GF-D8 (cell line): ENCODE results near the gene DPP10.

Source experiments
- DNase-seq: peaks from one replicate; lab custom pipeline; 2025; lab: John Stamatoyannopoulos, UW

DPP10 gene

DNA sequence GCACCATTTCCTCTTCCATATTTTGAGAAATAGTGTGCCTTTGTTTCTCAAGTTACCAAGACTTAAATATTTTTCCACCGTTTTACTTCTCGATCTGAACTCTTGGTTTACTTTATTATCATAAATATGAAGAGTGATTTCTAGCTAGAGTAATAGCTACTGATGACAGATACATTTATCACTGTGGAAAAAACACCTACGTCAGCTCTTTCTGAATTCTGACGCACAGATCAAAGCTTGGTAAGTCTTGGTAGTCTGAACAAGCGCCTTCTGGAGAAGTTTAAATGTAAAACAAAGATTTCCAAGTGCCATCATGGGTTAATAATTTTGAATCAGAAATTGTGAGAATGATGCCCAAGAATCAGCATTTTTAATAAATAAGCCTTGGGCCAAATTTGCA lies 367.7 kb downstream of the DPP10 start:
- DNase-seq: no peak

DNA sequence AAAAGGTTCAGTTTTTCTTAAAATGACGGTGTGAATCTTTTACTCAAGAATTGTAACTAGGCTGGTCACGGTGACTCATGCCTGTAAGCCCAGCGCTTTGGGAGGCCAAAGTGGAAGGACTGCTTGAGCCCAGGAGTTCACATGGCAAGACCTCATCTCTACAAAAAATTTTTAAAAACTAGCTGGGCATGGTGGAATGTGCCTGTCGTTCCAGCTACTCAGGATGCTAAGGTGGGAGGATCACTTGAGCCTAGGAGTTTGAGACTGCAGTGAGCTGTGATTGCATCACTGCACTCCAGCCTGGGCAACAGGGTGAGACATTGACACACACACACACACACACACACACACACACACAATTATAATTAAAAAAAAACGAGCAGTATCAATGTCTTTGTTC lies 369.8 kb downstream of the DPP10 start:
- DNase-seq: no peak

GRCh38 chr2:114814355-114814754 lies 371.9 kb downstream of the DPP10 start:
- DNase-seq: no peak

- no peak for DNase-seq
Measured at GRCh38 chr2:114821055-114821454, 378.6 kb downstream of the DPP10 start.

- no peak for DNase-seq
Measured at GRCh38 chr2:114843963-114844362, 401.5 kb downstream of the DPP10 start.

- no peak for DNase-seq
Measured at GRCh38 chr2:114857196-114857595, 414.8 kb downstream of the DPP10 start.

DNA sequence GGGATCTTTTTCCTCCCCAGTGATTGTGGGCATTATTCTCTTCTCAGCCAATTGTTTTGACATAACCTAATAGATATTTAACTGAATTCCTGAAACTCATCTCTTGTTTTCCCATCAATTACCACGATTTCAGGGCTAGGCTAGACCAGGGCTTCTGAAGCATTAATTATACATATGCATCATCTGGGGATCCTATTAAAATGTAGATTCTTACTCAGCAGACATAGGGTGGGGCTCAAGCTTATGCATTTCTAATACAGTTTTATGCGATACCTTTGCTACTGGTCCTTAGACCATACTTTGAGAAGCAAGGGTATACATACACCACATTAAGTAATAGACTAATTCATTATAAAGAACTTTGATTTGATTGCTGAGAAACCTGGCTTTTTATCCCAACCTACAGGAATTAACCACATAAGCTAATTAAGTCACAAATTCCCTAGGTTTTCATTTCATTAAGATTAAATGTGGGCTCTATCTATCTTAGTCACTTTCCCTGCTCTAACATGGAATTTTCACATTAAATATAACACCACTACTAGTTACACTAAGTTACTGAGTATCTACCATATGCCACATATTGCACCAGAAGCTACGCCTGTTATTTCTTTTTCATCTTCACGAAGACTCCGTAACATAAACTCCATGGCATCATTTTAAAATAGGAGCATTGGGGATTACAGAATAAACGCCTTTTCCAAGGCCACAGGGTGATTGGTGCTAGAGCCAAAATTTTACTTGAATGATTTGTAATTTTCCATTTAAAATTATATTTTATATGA lies 417.5 kb downstream of the DPP10 start:
- DNase-seq: no peak

- no peak for DNase-seq
Measured at GRCh38 chr2:114862243-114862642, 419.8 kb downstream of the DPP10 start.

DNA sequence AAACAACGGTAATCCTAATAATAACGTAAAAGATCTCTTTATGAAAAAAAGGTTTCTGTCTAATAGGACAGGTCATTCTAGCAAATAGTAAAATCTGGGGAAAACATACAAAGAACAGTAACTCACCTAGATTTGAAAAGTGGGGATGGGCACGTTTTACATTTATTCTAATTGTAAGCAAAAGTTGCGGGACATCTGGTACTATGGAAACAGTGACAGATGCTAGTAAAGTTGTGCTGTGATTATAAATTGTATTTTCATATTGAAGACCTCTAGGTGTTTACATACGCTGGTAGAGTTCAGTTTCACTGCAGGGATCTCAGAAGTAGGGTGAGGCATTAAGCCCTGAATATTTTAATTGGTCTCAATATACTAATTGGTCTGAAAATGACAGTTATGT lies 422.5 kb downstream of the DPP10 start:
- DNase-seq: no peak

DNA sequence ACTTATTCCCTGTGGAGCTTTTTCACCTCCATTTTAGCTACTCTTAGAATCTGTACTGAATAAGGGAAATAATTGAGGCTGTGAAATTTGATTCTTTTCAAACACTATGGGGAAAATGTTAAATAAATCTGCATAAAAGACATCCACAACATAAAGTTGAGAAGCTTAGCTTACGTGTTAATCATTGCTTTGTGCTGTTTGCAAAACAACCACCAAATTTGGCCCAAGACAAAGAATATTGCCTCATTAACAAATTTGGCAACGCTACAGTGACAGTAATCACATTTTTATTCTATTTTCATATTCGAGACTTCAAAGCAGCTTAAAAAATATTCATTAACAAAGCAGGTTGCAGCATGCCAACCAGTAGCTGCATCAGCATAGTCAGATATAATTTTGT lies 437.6 kb downstream of the DPP10 start:
- no peak for DNase-seq

DNA sequence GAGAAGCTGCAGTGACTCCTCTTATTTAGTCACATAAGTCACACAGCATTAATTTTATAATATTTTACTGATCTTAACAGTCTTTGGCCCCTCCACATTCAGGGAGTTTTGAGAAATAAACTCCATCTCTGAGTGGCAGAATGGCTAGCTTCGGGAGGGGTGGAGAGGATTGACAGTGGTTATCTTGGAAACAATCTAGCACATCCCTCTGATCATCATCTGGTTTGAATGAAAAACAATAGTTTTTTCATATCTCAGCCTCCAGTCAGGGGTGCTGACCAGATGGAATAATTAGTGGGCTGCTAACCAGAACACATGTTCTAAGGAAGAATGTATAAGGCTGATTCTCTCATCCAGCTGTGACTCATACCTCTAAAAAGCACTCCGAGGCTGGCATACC lies 477.5 kb downstream of the DPP10 start:
- no peak for DNase-seq

DNA sequence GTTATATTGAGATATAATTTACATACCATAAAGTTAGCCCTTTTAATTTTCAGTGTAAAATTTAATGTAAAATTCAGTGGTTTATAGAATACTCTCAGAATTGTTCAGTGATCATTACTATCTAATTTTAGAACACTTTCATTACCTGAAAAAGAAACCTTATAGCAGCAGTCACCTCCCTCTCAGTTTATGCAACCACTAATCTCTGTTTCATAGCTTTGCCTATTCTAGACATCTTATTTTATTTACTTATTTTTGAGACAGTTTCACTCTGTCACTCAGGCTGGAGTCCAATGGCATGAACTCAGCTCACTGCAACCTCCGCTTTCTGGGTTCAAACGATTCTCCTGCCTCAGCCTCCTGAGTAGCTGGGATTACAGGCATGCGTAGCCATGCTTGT lies 479.6 kb downstream of the DPP10 start:
- DNase-seq: no peak

DNA sequence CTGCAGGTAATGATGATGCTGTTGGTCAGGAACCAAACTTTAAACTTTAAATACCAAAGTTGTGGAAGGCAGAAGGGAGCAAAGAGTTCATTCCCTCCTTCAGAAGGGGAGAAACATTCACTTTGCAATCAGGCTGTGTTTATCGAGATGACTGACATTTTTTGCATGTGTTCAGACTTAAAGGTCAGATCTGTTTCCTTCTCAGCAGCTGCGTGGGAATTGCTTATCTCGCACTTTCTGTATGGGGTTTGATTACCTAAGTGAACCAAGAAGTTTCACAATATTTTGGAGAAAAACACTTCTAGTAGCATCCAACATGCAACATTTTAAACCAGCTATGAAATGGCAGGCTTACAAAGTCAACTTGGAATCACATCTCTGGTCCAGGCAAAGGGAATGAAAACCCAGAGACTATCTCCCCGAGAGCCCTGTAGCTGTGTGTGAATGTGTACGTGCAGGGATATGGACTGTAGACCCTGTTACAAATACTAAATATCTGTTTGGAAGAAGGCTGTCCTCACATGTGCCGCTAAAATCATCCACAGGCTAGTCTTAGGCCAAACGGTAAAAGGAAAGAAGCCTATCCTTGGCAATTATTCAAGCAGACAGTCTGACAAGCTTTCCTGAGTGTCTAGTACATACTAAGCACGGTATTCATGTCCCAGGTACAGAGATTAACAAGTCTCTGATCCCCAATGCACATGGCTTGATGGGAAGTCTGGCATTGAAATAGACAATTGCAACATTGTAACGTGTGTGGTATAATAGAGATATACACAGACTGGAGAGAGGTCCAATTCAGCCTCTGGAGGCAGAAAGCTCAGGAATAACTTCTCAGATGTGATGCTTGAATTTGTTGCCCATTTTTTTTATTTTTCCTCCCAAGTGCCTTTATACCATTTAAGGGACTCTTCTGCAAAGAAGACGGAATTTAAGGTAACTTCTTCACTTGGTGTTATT lies 483.1 kb downstream of the DPP10 start:
- DNase-seq: no peak

DNA sequence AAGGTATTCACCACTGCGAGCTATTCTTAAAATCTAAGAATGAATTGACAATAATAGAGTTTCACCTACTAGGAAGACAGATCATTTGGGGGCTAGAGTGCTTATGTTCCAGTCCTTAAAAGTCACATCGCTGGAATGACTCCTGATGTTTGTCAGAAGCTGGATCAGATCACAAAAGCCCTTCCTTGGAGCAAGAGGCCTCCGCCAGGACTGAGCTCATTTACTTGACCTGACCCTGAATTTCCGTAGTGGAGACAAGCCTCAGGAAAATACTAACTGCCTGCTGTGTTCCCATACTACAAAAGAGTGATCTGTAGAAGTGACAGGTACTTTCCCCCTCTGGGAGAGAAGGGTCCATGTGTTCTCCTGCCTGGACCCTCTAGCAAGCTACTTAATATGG lies 483.9 kb downstream of the DPP10 start:
- DNase-seq: no peak

- DNase-seq: no peak
Measured at GRCh38 chr2:114929225-114929624, 486.8 kb downstream of the DPP10 start.

DNA sequence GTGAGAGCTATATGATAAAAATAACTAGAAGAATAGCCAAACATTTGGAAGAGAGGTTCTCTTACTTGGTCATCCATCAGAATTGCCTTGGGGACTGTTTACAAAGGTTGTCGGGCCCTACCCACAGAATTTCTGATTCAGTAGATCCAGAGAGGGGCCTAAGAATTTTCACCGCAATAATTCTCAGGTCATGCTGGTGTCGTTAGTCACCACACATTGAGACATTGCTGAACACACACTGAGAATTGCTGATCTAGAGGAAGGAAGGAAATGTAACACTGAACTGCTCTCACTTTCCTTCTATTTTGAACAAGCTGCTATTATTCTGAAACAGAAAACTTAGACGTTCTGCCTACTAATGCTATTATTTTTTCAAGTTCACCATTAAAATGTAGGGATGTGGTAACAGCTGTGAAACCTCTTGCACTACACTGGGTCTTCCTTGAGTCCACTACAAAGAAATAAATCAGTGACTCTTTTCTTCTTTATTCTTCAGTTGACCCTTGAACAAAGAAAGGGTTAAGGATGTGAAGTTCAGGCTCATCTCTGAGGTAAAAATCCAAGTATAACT lies 491.3 kb downstream of the DPP10 start:
- DNase-seq: no peak

DNA sequence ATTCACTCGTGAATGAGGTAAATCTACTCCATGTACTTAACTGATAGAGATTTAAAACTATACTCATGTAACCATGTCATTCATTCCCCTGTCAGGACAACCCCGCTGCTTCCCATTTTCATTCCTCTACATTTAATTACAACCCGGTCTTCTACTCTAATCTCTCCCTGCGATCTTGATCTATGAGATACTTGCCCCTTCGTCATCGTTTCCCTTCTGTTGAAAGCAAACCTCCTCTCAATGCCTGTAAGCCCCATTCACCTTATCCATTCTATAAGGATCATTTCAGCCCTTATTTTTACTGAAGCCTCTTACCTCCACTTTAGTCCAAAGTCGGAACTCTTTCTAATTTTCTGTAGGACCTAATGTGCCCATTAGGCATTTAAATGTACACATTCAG lies 492.6 kb downstream of the DPP10 start:
- no peak for DNase-seq

GRCh38 chr2:114937366-114937930 lies 495.0 kb downstream of the DPP10 start:
- DNase-seq: no peak

DNA sequence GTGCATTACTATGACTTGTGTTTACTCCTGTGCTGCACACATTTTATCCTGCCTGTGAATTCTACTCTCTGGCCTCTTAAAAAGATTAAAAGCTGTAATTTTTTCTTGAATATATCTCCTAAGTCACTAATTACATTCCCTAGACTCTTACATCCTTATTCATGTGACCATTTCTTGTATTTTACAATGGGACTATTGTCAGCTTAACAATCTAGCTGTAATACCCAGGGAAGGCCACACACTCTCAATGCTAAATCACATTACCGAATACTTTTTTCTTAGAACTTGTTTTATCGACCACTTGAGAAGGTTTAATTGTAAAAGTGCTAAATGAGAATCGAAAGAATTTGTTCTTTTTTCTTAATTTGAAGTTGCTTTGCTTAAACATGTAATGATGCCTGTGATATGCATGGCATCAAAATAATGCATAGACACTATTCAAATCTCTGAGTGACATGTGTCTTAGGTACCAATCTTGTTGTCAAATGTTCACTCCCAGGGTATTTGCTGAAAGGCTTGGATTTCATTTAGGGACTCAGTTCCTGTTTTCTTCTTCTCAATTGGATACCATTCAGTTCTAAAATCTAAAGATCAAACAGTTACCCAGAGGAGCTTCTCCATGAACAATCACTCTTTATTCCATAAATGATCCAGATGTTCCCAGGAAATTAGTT lies 498.5 kb downstream of the DPP10 start:
- no peak for DNase-seq

DNA sequence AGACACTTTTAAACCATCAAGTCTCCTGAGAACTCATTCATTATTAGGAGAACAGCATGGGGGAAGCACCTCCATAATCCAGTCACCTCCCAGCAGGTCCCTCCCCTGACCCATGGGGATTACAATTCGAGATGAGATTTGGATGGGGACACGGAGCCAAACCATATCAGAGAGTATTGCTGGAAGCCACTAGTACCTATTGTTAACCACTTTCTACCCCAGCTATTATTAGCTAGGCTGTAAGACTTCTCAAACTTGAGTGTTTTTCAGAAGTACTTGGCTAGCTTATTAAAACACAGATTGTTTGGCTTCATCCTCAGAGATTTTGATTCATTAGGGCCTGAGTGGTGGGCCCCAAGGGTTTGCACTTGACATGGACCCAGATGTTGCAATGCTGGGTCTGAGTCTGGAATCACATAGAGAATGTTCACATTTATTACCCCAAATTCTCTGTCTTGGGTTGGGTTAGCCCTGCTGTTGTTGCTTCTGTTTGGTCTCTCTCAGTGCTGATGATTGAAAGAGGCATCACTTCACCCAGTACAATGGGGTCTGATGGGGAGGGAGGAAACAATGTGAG lies 506.9 kb downstream of the DPP10 start:
- DNase-seq: no peak

DNA sequence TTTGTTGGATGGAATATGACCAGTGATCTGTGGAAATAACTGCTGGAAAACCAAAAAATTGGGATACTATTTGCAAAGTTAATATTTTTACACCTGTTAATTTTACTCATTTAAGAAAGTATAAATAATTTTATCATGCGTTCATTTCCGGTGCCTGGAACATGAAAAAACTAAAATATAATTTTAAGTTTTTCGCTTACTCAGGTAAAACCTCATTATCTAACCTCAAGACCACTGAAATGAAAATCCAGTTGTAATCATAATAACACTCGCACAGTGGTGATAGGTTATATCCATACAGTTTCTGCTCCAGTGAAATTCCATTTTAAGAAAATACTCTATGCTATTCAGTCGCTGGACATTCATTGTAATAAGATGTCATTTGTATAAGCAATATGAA lies 517.9 kb downstream of the DPP10 start:
- no peak for DNase-seq

DNA sequence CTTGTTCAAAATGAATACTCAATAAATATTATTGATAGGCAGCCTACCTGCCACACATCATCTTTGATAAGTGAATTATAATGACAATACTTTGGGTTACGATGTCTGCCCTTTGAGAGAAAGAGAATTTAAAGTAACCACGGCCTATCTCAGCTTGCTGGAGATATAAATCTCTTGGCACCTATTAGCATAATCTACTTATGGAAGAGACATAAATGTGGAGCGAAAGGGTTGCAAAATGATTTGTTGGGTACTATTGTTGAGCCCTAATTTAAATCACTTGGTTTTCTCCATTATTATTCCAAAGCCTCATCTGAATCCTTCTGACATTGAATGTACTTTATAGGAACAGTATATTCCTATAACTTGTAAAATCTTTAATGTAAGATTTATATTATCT lies 520.1 kb downstream of the DPP10 start:
- DNase-seq: no peak
